Testis (tissue), 2 donors: ENCODE data around the gene SPPL2B.

Experiments
- POLR2A ChIP-seq: fragments of 450-650 bp; IDR thresholded peaks from one replicate; pipeline ENCODE4 v1.6.1; 2017; ENCODE audit warnings: antibody characterized with exemption, mild to moderate bottlenecking, moderate library complexity
- TF ChIP-seq, protein P1 (sequence below), 3 experiments: fragments of 450-650 bp in 2 of 3; fragments of 200-600 bp in 1 of 3; sonication (generic) in 1 of 3; IDR thresholded peaks; one replicate each; pipeline ENCODE4 v1.5.1; 2016 to 2019; ENCODE audit warnings: antibody characterized with exemption in 3 of 3, mild to moderate bottlenecking in 2 of 3, moderate library complexity in 1 of 3

DNA sequence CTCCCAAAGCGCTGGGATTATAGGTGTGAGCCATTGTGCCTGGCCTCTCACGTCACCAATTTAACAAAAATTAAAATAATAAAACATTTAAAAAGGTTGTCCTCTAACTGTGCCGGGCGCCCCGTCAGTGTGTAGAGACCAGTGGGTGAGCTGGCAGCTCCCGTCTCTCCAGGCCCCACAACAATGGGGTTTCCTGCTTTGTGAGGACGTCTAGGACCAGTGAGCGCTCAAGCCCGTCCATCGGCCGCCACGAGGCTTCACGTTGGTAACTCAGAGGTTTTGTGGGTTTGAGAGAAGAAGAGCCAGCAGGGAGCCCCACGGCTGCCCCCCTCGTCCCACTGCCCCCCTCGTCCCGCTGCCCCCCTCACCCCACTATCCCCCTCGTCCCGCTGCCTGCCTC, 4.8 kb upstream of the SPPL2B start:
- TF ChIP-seq, protein P1, sequence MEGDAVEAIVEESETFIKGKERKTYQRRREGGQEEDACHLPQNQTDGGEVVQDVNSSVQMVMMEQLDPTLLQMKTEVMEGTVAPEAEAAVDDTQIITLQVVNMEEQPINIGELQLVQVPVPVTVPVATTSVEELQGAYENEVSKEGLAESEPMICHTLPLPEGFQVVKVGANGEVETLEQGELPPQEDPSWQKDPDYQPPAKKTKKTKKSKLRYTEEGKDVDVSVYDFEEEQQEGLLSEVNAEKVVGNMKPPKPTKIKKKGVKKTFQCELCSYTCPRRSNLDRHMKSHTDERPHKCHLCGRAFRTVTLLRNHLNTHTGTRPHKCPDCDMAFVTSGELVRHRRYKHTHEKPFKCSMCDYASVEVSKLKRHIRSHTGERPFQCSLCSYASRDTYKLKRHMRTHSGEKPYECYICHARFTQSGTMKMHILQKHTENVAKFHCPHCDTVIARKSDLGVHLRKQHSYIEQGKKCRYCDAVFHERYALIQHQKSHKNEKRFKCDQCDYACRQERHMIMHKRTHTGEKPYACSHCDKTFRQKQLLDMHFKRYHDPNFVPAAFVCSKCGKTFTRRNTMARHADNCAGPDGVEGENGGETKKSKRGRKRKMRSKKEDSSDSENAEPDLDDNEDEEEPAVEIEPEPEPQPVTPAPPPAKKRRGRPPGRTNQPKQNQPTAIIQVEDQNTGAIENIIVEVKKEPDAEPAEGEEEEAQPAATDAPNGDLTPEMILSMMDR (IDR thresholded peaks at IDR 0.05), result no peak
- no peak for TF ChIP-seq POLR2A
